Esophagus squamous epithelium (tissue), 4 donors: Measurements from ENCODE around the gene ZNF497.

ENCODE experiments used
- POLR2A ChIP-seq, 4 donors: fragments of 450-650 bp; IDR thresholded peaks; one replicate each; pipeline ENCODE4 v1.6.1; 2017; ENCODE audit warnings: antibody characterized with exemption in 4 of 4, mild to moderate bottlenecking in 4 of 4, moderate library complexity in 3 of 4
- TF ChIP-seq, protein P1 (sequence below), 6 experiments: fragments of 450-650 bp in 4 of 6; fragments of 200-600 bp in 2 of 6; sonication (generic) in 2 of 6; IDR thresholded peaks; one replicate each; pipeline ENCODE4 v1.5.1; 2016 to 2019; ENCODE audit warnings: antibody characterized with exemption in 6 of 6, mild to moderate bottlenecking in 4 of 6, moderate library complexity in 4 of 6

GRCh38 chr19:58304748-58305064, 57.8 kb downstream of the ZNF497 start:
- TF ChIP-seq POLR2A (IDR thresholded peaks at IDR 0.05), result no peak
- TF ChIP-seq, protein P1, sequence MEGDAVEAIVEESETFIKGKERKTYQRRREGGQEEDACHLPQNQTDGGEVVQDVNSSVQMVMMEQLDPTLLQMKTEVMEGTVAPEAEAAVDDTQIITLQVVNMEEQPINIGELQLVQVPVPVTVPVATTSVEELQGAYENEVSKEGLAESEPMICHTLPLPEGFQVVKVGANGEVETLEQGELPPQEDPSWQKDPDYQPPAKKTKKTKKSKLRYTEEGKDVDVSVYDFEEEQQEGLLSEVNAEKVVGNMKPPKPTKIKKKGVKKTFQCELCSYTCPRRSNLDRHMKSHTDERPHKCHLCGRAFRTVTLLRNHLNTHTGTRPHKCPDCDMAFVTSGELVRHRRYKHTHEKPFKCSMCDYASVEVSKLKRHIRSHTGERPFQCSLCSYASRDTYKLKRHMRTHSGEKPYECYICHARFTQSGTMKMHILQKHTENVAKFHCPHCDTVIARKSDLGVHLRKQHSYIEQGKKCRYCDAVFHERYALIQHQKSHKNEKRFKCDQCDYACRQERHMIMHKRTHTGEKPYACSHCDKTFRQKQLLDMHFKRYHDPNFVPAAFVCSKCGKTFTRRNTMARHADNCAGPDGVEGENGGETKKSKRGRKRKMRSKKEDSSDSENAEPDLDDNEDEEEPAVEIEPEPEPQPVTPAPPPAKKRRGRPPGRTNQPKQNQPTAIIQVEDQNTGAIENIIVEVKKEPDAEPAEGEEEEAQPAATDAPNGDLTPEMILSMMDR (IDR thresholded peaks at IDR 0.05), result no peak
